Heart left ventricle (tissue), 16 donors: ENCODE data around the gene NARF. TPM values are rescaled to one million over a fixed set of nuclear protein-coding genes. Genes with fewer than 3 reads are reported as not detected.

Experiments used
- ATAC-seq, 4 donors: fragments of 200-7000 bp; cut with Tn5 transposase; one replicate each; pipeline ENCODE4 v1.9.1; 2020 to 2022; ENCODE audit warnings: moderate library complexity in 4 of 4, mild to moderate bottlenecking in 3 of 4, moderate number of reproducible peaks in 1 of 4
- DNase-seq, 5 donors: peaks; one replicate each; pipeline ENCODE4 v3.0.0-alpha.2; 2020
- H3K27ac ChIP-seq, 12 donors: fragments of 200-600 bp; sonication (generic) in 4 of 12; one replicate each; pipeline versions ENCODE4 v1.5.0 to v1.8.0; 2016 to 2022; ENCODE audit warnings: mild to moderate bottlenecking in 2 of 12
- H3K27me3 ChIP-seq, 9 donors: fragments of 200-600 bp; sonication (generic) in 2 of 9; one replicate each; pipeline versions ENCODE4 v1.5.1 to v1.8.0; 2016 to 2022; ENCODE audit warnings: mild to moderate bottlenecking in 3 of 9
- H3K36me3 ChIP-seq, 9 donors: fragments of 200-600 bp; sonication (generic) in 2 of 9; one replicate each; pipeline versions ENCODE4 v1.5.0 to v1.8.0; 2018 to 2022; ENCODE audit warnings: mild to moderate bottlenecking in 2 of 9
- H3K4me1 ChIP-seq, 12 donors: fragments of 200-600 bp; sonication (generic) in 4 of 12; one replicate each; pipeline versions ENCODE4 v1.5.0 to v1.8.0; 2016 to 2022; ENCODE audit warnings: mild to moderate bottlenecking in 3 of 12
- H3K4me3 ChIP-seq, 12 donors: fragments of 200-600 bp; sonication (generic) in 4 of 12; one replicate each; pipeline versions ENCODE4 v1.5.0 to v1.8.0; 2017 to 2022; ENCODE audit warnings: mild to moderate bottlenecking in 9 of 12, moderate library complexity in 4 of 12
- H3K9me3 ChIP-seq, 12 donors: fragments of 200-600 bp; sonication (generic) in 4 of 12; one replicate each; pipeline versions ENCODE4 v1.5.0 to v1.8.0; 2016 to 2022; ENCODE audit warnings: mild to moderate bottlenecking in 1 of 12
- POLR2A ChIP-seq, 2 donors: fragments of 450-650 bp; IDR thresholded peaks; one replicate each; pipeline ENCODE4 v1.6.1; 2017; ENCODE audit warnings: antibody characterized with exemption in 2 of 2, mild to moderate bottlenecking in 2 of 2, moderate library complexity in 2 of 2
- WGBS, 4 donors: extraction: QIAGEN DNeasy Blood & Tissue Kit in 2 of 4; methylation state at CpG; one replicate each; pipeline versions ENCODE4 v1.1.5 to v1.1.7; 2013 to 2018; 5-methylcytosine and 5-hydroxymethylcytosine counted together
- intact Hi-C, 10 donors: fragments of 100-400 bp; cut with DNase I; formaldehyde crosslinking; loops; one replicate each; pipeline versions ENCODE4 v1.11.1 to v1.14.2; 2022
- polyA plus RNA-seq, 2 donors: library from polyadenylated mRNA; stranded (reverse); fragments of 200-250 nt; gene quantifications; one replicate each; pipeline ENCODE4 v1.2.3, GENCODE V29; 2013
- total RNA-seq, 9 donors: library from RNA; depleted of rRNA in 2 of 9; stranded (reverse); fragments of >200 nt in 2 of 9; fragmentation: NEBNext Ultra II Directional in 3 of 9; extraction: Animal tissue kit (Norgen Biotek cat#: 25700) in 3 of 9; gene quantifications; one replicate each; pipeline versions ENCODE4 v1.1.0 to v1.2.4, GENCODE V29; 2016 to 2023
- TF ChIP-seq, protein P1 (sequence below), 12 donors: fragments of 200-600 bp; sonication (generic) in 4 of 12; IDR thresholded peaks; one replicate each; pipeline versions ENCODE4 v1.5.0 to v1.8.0; 2018 to 2022; ENCODE audit warnings: antibody characterized with exemption in 12 of 12, mild to moderate bottlenecking in 5 of 12
- donor health status: ischemic (EF 13 %, LVEDD 7.1; RV severe dilation, severe dysfunction).
- donor health status: healthy with polysubstance abuse.
- donor health status: DM: no; HTN: yes; CAD: no.
- donor health status: DM: no; HTN: no; CAD: no.
- donor health status: ischemic (EF 25% LVEDD 6.9; RV normal size, moderate dysfunction).
- donor health status: ischemic (EF 25% LVEDD 5.7; RV mildly dilated, moderate dysfunction).
- donor health status: healthy.
- donor health status: DM: yes; HTN: yes; CAD: no.
- donor health status: ischemic (EF 35%, LVEDD 5.7; RV mildly dilated, moderate dysfunction).
- donor health status: nonischemic (EF 11% LVEDD 7.7; RV severe dilation, severe dysfunction).
- donor health status: DM: yes; HTN: yes; CAD: no.
- donor health status: PGD.
- donor health status: ischemic (EF 29% LVEDD 5.4; RV normal size, mild dysfunction).
- donor health status: nonischemic (EF 23%, LVEDD 6.1; RV moderate dilation, normal function).

The NARF gene
- total and polyA plus RNA-seq, 11 donors = 48.6 to 111 (median 63.0) TPM

DNA sequence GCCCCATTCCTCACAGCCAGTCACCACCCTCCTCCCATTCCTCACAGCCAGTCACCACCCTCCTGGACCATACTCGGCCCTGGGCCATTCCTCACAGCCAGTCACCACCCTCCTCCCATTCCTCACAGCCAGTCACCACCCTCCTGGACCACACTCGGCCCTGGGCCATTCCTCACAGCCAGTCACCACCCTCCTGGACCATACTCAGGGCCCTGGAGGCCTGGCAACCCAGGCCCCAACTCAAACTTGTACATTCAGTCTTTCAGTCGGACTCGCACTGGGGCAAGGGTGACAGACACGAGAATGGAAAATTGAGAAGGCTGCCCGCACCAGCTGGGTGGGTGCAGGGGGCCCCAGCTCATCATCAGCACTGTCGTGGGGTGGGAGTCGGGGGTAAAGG lies 30.6 kb downstream of the NARF start:
- no peaks in the 10 kb centered on the region for H3K9me3 ChIP-seq
- peaks cover 0 to 26% (median 8%) of the 10 kb centered on the region in 12 donors for H3K4me1 ChIP-seq
- no peaks in the 10 kb centered on the region for H3K27me3 ChIP-seq
- WGBS, 4 donors = 42 to 58% (median 49%) methylated on average over 5 to 8 of the region's 8 CpGs
- peaks cover 3 to 54% (median 43%) of the 10 kb centered on the region in 9 donors for H3K36me3 ChIP-seq
- H3K4me3 ChIP-seq = no peak overlapping the region
- ATAC-seq (peak; percentile 92 to 97 (median 94)), DNase-seq (peak; percentile 62 to 90 (median 75))
- intact Hi-C loops = no loop called here
- TF ChIP-seq, protein P1, sequence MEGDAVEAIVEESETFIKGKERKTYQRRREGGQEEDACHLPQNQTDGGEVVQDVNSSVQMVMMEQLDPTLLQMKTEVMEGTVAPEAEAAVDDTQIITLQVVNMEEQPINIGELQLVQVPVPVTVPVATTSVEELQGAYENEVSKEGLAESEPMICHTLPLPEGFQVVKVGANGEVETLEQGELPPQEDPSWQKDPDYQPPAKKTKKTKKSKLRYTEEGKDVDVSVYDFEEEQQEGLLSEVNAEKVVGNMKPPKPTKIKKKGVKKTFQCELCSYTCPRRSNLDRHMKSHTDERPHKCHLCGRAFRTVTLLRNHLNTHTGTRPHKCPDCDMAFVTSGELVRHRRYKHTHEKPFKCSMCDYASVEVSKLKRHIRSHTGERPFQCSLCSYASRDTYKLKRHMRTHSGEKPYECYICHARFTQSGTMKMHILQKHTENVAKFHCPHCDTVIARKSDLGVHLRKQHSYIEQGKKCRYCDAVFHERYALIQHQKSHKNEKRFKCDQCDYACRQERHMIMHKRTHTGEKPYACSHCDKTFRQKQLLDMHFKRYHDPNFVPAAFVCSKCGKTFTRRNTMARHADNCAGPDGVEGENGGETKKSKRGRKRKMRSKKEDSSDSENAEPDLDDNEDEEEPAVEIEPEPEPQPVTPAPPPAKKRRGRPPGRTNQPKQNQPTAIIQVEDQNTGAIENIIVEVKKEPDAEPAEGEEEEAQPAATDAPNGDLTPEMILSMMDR (IDR thresholded peaks at IDR 0.05) = no peak
- TF ChIP-seq POLR2A (IDR thresholded peaks at IDR 0.05) = no peak
- H3K27ac ChIP-seq = peak overlapping the region; percentile 28 to 90 (median 76)

DNA sequence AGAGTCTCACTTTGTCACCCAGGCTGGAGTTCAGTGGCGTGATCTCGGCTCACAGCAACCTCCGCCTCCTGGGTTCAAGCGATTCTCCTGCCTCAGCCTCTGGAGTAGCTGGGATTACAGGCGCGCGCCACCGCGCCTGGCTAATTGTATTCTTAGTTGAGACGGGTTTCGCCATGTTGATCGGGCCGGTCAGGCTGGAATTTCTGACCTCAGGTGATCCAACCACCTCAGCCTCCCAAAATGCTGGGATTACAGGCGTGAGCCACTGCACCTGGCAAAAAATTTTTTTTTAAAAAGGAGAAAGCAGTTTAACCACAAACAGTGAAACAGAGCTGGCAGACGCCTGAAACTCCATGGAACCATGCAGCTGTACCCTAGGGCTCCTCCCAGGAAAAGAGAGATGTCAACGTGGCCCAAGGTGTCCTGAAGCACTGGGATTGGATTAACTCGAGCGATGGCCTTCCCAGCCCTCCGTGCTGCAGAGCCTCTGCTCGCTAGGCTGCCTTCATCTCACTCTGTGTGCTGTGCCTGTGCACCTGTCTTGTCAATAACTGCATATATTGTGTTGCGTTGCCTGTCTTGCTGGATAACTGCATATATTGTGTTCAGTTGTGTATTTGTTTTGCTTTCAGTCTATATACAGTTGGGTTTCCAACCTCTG lies 31.4 kb downstream of the NARF start:
- no peak for DNase-seq
- Histone ChIP-seq H3K36me3 (peaks cover 3 to 45% (median 34%) of the 10 kb centered on the region in 9 donors), H3K9me3 (no peaks in the 10 kb centered on the region), H3K27me3 (no peaks in the 10 kb centered on the region), H3K27ac (peak overlapping the region in 10 of 12 donors; percentile 50 to 90 (median 79)), H3K4me3 (no peak overlapping the region), H3K4me1 (peaks cover 0 to 31% (median 10%) of the 10 kb centered on the region in 12 donors)
- ATAC-seq = no peak
- 89 to 93% (median 92%) methylated on average over 21 of the region's 21 CpGs for WGBS, 4 donors
- TF ChIP-seq POLR2A (IDR thresholded peaks at IDR 0.05) = no peak
- TF ChIP-seq, protein P1 (IDR thresholded peaks at IDR 0.05) = no peak
- intact Hi-C loops = loop anchor here in 5 of 10 donors (5.0 to 10.0 kb wide), 3 partner anchors 55 to 138 kb away; no protein-coding TSS in a partner anchor

DNA sequence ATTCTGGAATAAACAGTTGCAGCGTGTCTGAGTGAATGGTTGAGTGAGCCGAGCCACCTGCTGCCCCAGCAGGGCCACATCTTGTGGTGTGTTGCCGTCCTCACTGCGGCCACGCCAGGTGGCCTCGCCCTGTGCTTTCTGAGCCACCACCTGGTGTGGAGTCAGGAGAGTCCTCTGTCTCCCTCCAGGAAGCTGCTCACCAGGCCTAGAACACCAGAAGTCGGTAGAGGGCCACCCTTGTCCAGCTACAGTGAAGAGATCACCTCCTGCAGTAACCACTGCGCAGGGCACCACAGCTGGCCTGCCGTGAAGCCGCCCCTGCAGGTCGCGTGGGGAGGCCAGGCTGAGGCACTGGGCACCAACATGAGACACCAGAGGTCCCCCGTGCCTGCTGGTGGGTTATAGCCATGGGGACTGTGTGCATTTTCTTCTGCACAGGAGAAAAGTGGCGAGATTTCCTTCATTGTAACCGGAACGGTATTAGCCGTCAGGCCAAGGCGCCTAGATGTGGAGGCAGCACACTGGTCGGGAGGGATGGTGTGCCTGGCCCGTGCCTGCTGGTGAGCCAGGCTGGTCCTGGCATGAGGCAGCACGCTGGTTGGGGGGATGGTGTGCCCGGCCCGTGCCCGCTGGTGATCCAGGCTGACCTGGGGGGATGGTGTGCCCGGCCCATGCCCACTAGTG lies 32.1 kb downstream of the NARF start:
- Histone ChIP-seq H3K27me3 (no peaks in the 10 kb centered on the region), H3K4me3 (no peak overlapping the region), H3K36me3 (peaks cover under 1 to 39% (median 27%) of the 10 kb centered on the region in 9 donors), H3K4me1 (peaks cover 0 to 31% (median 10%) of the 10 kb centered on the region in 12 donors), H3K9me3 (no peaks in the 10 kb centered on the region), H3K27ac (peak overlapping the region in 1 of 12 donors; percentile 90)
- WGBS, 4 donors = 89 to 95% (median 91%) methylated on average over 21 to 25 of the region's 25 CpGs
- DNase-seq (no peak), ATAC-seq (no peak)
- intact Hi-C loops = loop anchor here in 5 of 10 donors (5.0 to 10.0 kb wide), 3 partner anchors 54 to 138 kb away; no protein-coding TSS in a partner anchor
- TF ChIP-seq, protein P1 (IDR thresholded peaks at IDR 0.05) = no peak
- TF ChIP-seq POLR2A (IDR thresholded peaks at IDR 0.05) = no peak

DNA sequence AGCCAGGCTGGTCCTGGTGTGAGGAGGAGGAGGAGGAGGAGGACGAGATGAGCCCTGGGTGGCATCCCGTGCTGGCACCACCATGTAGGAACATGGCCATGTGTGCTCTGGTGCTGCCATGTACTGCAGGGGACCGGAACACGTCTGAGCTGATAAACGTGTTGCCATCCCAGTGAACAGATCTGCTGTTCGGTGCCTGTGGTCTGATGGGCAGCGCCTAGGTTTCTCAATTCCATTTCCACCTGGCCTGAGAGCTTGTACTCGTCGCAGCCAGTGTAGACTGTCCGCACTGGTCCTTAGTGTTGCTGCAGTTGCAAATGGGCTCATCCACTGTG lies 32.6 kb downstream of the NARF start:
- Histone ChIP-seq H3K27ac (no peak overlapping the region), H3K27me3 (no peaks in the 10 kb centered on the region), H3K4me1 (peaks cover 0 to 34% (median 12%) of the 10 kb centered on the region in 12 donors), H3K4me3 (no peak overlapping the region), H3K9me3 (no peaks in the 10 kb centered on the region), H3K36me3 (peaks cover 0 to 34% (median 22%) of the 10 kb centered on the region in 9 donors)
- 88 to 94% (median 91%) methylated on average over 6 to 10 of the region's 10 CpGs for WGBS, 4 donors
- no peak for ATAC-seq
- intact Hi-C loops = loop anchor here in 5 of 10 donors (5.0 to 10.0 kb wide), 3 partner anchors 54 to 139 kb away; no protein-coding TSS in a partner anchor
- TF ChIP-seq, protein P1 (IDR thresholded peaks at IDR 0.05) = no peak
- no peak for TF ChIP-seq POLR2A (IDR thresholded peaks at IDR 0.05)
- DNase-seq = no peak
